ENCODE measurements around the gene MRPL3. TPM values are rescaled to one million over a fixed set of nuclear protein-coding genes. Genes with fewer than 3 reads are reported as not detected.

Gene MRPL3
- total and polyA plus RNA-seq, 2 experiments from 2014 or later = 159 to 185 TPM

- peaks cover 12% of the 10 kb centered on the region; the same call in 1 of the 2 replicates for H3K9me2 ChIP-seq (ENCODE audit: insufficient read depth)
- no peak overlapping the region for H3K4me3 ChIP-seq
- peaks cover 3% of the 10 kb centered on the region for H3K27me3 Mint-ChIP-seq (ENCODE audit: insufficient read depth, low read depth, poor library complexity)
- no peaks in the 10 kb centered on the region for H3K36me3 Mint-ChIP-seq (ENCODE audit: low read depth)
- no peaks in the 10 kb centered on the region for H3K9me3 Mint-ChIP-seq
- H3K4me1 Mint-ChIP-seq = no peaks in the 10 kb centered on the region
- DNase-seq (ENCODE audit: low spot score) (no peak), ATAC-seq (no peak)
- H4K20me1 ChIP-seq (replicated peaks; ENCODE audit: insufficient read depth) = no peaks in the 10 kb centered on the region
- H3K27me3 ChIP-seq (ENCODE audit: insufficient read depth) = no peaks in the 10 kb centered on the region
- H3K79me2 ChIP-seq (replicated peaks; ENCODE audit: insufficient read depth) = no peaks in the 10 kb centered on the region
- H3K27ac ChIP-seq (ENCODE audit: low read depth) = no peak overlapping the region
- H3K4me1 ChIP-seq (ENCODE audit: insufficient read depth) = no peaks in the 10 kb centered on the region
- H3K4me2 ChIP-seq = no peak overlapping the region
- H3K36me3 ChIP-seq (ENCODE audit: insufficient read depth) = no peaks in the 10 kb centered on the region
- no peak overlapping the region for H3K27ac Mint-ChIP-seq
- H3F3A ChIP-seq (replicated peaks; ENCODE audit: low read depth) = no peaks in the 10 kb centered on the region
- H2AFZ ChIP-seq = no peak overlapping the region
- no peak for TF ChIP-seq JUNB (IDR thresholded peaks at IDR 0.05; ENCODE audit: unreplicated experiment)
- TF ChIP-seq CREB1 (CRISPR knock-in tag; IDR thresholded peaks at IDR 0.05; ENCODE audit: low read depth) = no peak
- no peak for TF ChIP-seq REST (IDR thresholded peaks at IDR 0.05; ENCODE audit: unreplicated experiment)
- no peak for TF ChIP-seq NANOG (IDR thresholded peaks at IDR 0.05; ENCODE audit: borderline replicate concordance)
- no peak for TF ChIP-seq POLR2AphosphoS5 (IDR thresholded peaks at IDR 0.05; ENCODE audit: low read depth)
- TF ChIP-seq, protein P1, sequence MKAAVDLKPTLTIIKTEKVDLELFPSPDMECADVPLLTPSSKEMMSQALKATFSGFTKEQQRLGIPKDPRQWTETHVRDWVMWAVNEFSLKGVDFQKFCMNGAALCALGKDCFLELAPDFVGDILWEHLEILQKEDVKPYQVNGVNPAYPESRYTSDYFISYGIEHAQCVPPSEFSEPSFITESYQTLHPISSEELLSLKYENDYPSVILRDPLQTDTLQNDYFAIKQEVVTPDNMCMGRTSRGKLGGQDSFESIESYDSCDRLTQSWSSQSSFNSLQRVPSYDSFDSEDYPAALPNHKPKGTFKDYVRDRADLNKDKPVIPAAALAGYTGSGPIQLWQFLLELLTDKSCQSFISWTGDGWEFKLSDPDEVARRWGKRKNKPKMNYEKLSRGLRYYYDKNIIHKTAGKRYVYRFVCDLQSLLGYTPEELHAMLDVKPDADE (IDR thresholded peaks at IDR 0.05) = no peak
- TF ChIP-seq, protein P2, sequence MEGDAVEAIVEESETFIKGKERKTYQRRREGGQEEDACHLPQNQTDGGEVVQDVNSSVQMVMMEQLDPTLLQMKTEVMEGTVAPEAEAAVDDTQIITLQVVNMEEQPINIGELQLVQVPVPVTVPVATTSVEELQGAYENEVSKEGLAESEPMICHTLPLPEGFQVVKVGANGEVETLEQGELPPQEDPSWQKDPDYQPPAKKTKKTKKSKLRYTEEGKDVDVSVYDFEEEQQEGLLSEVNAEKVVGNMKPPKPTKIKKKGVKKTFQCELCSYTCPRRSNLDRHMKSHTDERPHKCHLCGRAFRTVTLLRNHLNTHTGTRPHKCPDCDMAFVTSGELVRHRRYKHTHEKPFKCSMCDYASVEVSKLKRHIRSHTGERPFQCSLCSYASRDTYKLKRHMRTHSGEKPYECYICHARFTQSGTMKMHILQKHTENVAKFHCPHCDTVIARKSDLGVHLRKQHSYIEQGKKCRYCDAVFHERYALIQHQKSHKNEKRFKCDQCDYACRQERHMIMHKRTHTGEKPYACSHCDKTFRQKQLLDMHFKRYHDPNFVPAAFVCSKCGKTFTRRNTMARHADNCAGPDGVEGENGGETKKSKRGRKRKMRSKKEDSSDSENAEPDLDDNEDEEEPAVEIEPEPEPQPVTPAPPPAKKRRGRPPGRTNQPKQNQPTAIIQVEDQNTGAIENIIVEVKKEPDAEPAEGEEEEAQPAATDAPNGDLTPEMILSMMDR (conservative IDR thresholded peaks at IDR 0.05; ENCODE audit: low read depth in 2 of 2) = no peak
- no peak for TF ChIP-seq ZNF331 (CRISPR knock-in tag; IDR thresholded peaks at IDR 0.05; ENCODE audit: low read depth)
- no peak for TF ChIP-seq EZH2 (IDR thresholded peaks at IDR 0.05; ENCODE audit: low read depth, unreplicated experiment)
- no peak for TF ChIP-seq ZNF114 (CRISPR knock-in tag; IDR thresholded peaks at IDR 0.05)
- no peak for TF ChIP-seq ZNF462 (CRISPR knock-in tag; IDR thresholded peaks at IDR 0.05)
- no peak for TF ChIP-seq STAT1 (IDR thresholded peaks at IDR 0.05; ENCODE audit: unreplicated experiment)
- TF ChIP-seq EZH2phosphoT487 (IDR thresholded peaks at IDR 0.05; ENCODE audit: unreplicated experiment) = no peak
- H3K4me3 Mint-ChIP-seq = no peak overlapping the region
Observed at GRCh38 chr3:131421301-131421700, 81.5 kb downstream of the MRPL3 start.
